HG02610 (cell line): ENCODE measurements around the gene CAMTA1.

Source experiments
- ATAC-seq: cut with Tn5 transposase; IDR thresholded peaks from one replicate; pipeline ENCODE4 v1.9.1; 2021; ENCODE audit warnings: mild to moderate bottlenecking, moderate library complexity; ENCODE audit not compliant: unreplicated experiment

Gene CAMTA1

DNA sequence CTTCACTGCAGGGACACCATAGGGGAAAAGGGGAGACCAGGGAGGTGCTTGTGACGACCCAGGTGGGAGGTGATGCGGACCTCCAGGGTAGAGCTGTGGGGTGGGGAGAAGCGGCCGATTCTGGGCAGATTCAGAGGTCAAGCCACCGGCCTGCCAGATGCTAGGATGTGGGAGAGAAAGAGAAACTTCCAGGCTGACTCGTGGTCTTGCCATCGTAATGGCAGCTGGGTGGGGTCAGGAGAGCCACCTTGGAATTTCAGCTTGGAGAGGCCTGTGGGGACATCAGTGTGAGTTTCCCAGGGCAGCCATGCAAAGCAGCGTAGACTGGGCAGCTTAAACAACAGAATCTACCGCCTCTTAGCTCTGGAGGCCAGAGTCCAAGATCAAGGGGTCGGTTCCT is 727.8 kb downstream of the CAMTA1 start:
- ATAC-seq = no peak

DNA sequence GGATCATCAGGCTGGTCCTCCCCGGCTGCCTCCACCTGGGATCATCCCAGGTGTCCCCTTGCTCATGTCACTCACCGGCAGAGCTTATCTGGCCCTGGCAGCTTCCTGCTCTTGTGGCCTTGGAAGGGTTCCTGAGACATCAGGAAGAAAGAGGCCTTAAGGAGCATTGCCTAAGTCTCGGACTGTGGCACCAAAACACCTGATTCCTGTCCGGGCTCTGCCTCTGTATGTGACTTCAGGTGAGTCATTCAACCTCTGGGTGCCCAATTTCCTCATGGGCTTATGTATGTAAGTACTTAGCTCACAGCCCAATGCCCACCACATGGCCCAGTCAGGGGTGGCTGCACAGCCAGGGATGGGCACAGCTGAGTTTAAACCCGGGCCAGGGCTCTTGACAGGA is 729.9 kb downstream of the CAMTA1 start:
- ATAC-seq = no peak

DNA sequence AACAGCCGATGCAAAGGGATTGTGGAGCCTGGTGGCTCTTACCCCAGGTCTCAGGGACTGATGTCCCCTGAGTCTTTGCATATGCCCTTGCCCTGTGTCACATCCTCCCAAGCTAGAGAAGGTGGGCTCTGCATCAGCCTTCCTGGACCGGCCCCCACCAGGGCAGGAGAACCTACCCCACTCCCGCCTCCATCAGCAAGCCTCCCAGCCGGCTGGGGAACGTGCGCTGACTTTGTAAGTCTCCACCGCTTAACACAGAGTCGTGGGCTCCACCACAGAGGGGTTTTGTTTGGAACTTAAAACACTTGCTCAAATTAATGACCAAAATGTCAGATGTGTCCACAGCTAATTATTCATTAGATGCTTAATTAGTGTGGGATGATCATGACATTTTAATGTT is 730.6 kb downstream of the CAMTA1 start:
- ATAC-seq = no peak

GRCh38 chr1:7516341-7516740 is 731.1 kb downstream of the CAMTA1 start:
- ATAC-seq = no peak

DNA sequence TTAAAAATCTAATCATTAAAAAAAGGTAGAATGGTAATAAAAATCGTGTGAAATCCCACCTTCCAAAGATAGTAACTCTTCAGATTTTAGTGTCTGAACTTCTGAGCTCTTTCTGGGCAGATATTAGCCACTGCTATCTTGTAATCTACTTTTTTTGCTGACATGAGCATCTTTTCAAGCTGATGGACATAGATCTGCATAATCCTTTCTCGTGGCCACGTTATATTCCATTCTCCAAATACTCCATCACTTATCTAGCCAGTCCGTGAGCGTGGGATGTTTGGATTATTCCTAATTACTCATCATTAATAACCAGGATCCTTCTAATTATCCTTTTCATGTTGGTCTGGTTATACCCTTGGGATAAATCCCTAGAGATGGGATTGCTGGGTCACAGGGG is 731.7 kb downstream of the CAMTA1 start:
- ATAC-seq = no peak

- ATAC-seq = no peak
These were observed 732.5 kb downstream of the CAMTA1 start for GRCh38 chr1:7517611-7518330.

- no peak for ATAC-seq
These were observed 733.2 kb downstream of the CAMTA1 start for GRCh38 chr1:7518411-7518810.

GRCh38 chr1:7519181-7519860 is 734.1 kb downstream of the CAMTA1 start:
- no peak for ATAC-seq

DNA sequence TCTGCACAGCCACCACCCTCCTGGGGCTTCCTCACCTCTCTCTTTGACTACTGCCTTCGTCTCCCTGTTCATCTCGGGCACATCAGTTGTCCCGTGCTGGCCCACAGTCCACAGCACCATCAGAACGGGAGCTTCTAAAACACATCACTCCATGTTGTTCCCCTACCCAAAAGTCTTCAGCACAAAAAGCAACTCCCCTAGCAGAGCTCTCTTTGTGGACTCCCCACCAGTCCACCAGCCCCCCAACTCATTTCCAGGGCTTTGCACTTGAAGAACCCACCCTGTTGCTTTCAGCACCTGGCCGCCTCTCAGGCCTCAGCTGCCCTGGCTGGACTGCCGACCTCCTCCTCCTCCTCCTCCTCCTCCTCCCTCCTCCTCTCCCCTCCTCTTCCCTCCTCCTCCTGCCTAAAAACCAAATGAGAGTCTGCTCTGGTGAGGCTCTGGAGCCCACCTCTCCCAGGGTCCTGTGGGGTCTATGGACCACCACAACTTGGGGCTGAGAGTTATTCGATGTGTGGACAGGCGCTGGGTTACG is 734.7 kb downstream of the CAMTA1 start:
- ATAC-seq = no peak

DNA sequence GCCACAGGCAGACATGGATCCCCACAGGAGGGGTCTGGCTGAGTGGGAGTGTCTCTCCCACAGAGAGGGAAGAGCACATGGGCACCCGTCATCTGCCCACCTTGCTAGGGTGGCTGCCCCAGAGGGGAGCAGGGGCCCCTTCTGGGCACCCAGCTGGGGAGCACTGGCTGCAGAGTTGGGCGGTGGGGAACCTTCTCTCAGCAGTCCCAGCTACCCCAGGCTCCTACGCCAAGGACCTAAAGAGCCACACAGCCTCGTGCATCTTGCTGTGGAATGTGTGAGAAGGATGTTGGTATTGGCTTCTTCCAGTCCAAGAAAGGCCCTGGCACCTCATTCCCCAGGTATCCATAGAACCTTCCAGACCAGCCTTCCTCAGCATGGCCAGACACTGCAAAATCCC is 735.2 kb downstream of the CAMTA1 start:
- no peak for ATAC-seq

DNA sequence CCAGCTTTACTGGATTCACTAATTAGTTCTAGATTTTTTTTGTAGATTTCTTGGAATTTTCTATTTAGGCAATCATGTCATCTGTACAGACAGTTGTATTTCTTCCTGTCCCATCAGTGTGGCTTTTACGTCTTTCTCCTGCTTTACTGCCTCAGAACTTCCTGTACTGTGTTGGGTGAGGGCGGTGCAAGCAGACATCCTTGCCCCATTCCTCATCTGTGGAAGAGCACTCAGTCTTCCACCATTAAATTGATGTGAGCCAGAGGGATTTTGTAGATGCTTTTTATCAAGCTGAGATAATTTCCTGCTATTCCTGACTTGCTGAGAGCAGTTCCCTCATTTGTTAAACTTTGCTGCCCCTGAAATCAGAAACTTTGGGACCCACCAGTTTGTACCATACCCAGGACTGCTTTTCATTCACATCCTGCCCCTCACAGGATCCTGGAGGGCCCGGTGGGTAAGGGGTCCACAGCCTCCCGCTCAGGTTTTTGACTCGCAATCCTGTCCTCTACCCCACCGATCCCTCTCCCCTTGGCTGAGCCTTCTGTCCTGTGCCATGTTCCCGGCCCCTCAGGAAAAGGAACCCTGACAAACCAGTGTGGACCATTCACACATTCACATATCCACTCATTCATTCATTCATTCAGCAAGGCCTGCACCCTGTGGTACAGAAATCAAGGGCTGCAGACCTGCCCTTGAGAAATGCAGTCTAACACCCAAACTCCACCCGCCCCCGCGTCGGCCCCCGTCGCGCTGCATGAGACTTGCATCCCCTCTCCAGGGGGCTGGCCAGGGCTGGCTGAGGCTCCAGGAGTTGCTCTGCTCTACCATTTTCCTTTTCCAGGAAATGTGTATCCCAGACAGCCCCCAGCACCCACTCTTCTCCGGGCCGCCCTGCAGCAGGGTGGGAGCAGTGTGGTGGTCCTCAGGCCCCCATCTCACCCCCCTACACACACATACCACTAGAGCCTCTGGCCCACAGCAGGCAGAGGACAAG is 739.4 kb downstream of the CAMTA1 start:
- ATAC-seq = no peak

DNA sequence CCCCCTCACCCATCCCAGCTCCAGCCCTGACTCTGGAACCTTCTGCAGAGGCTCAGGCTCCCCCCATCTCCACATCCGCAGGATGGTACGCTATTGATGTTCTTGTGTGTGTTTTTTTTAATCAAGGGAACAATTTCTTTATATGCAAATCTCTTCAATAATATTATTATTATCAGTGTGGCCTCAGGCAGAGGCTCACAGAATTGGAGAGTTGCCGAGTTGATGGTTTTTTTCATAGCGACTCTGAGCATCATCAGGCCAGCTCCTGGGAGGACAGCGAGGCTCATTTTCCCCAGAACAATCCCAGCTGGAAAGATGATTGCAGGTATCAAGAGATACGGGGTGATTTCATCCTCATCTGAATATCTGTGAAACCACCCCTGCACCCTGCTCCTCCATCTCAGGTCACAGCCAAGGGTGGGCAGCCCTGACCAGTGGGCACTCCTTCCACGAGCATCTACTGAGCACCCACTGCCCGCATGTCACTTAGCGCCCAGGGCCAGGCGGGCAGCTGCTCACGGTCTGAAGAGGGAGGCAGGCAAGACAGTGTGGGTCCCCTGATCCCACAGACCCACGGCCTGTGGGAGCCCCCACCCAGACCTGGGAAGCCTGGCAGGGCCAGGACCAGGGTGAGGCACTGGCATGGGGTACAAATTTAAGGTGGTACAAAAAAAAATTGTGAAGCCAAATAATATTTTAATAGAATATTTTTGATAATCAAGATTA is 740.2 kb downstream of the CAMTA1 start:
- ATAC-seq = no peak

GRCh38 chr1:7526196-7526866 is 741.1 kb downstream of the CAMTA1 start:
- no peak for ATAC-seq

DNA sequence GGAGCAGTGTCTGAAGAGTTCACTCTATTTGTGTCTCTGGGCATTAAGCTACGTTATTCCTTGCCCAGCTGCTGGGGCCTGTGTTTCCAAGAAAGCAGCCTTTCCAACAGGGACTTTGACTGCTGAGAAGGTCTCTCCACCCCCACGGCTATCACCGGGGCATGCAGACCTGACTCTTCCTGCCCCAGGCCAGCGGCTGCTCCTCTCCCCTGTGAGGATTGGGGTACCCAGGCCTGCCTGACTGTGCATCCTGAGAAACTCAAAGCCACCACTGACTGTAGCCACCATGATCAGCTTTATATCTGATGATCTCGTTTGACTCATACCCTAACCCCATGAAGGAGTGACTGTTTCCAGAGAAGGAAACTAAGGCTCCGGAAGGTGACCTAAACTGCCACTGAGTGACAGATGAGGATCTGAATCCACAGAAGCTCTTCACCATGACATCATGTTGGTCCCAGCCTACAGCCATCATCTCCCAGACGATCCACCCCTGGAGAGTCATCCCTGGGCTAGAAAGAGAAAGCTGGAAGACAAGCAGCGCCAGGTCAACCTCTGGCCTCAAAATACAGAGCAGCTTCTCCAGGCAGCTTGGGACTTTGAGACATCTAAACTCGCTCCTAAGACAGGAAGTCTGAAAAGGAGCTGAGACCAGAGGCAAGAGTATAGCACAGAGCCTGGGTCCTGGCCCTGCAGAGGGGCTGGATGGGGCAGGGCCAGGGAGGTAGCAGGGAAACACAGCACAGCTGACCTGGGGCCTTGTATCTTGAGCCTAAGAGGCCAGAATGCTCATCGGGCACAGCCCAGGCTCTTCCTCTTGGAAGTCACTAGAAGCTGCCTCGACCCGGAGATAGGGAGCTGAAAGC is 741.8 kb downstream of the CAMTA1 start:
- no peak for ATAC-seq

- no peak for ATAC-seq
These were observed 742.4 kb downstream of the CAMTA1 start for GRCh38 chr1:7527733-7528045.

- ATAC-seq = no peak
These were observed 743.3 kb downstream of the CAMTA1 start for GRCh38 chr1:7528386-7529198.

DNA sequence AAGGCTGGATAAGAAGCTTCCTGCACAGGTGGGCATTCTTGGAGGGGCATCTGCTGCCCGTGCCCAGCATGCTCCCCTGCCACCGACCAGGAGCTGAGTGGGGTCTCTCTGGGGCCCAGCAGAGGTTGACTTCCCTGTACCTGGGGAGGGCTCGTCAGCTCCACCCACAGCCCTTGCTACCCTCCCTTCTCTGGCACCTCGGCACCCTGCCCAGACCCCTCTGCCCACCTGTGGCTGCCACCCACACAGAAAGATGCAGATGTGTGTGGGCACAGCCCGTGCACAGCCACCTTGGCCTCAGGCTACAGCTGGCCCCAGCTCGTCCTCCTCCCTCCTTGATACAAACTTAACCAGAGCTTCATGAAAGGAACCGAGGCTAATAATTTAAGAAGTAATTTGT is 744.7 kb downstream of the CAMTA1 start:
- no peak for ATAC-seq

DNA sequence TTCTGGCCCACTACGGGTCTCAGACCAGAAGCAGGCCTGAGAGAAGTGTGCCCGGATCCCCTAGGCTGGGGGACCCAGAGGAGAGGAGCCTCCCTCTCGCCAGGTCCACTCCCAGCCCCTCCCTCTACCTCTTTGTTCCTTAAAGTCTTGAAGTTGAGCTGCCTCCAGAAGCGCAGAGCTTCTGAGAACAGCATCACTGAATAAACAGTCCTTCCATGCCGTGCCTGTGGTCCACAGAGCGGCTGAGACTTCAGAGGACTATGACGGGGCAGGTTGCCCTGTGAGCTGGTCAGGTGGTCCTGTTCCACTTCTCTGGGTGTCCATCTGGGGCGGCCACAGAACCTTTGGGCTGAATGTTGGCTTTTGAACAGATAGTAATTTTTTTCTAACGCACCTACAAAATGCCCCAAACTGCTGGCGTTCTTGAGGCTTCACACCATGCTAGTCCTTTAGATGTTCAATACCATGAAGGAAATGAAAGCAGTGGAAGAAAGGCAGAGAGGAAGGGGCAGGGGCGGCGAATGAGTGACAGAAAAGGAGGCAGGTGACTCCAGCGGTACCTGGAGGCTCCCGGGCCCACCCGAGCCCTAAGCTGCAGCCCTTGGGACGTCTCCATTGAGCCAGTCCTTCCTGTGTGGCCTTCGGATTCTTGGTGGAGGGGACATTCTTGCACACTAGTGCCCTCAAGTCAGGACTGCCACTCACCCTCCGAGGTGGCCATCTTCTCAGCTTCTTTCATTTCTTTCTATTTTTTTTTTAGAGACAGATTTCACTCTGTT is 746.5 kb downstream of the CAMTA1 start:
- ATAC-seq = no peak
